Fibroblast of lung (primary cell): Measurements from ENCODE around the gene PDE4DIP.
"Not testable (repeated sequence)": the region's sequence is repeated elsewhere in the genome, so short reads cannot be mapped to it uniquely, and the experiment has no call there.

Experiments
- CTCF ChIP-seq, 2 donors: IDR thresholded peaks in 1 of 2; conservative IDR thresholded peaks in 1 of 2; 1 replicate in 1 of 2; 2 replicates in 1 of 2; pipeline ENCODE4 v1.5.1; 2011 to 2012; ENCODE audit warnings: low read length in 2 of 2, control low read depth in 1 of 2, inconsistent platforms in 1 of 2, low read depth in 1 of 2, mild to moderate bottlenecking in 1 of 2
- EZH2 ChIP-seq: IDR thresholded peaks from 2 replicates; pipeline ENCODE4 v1.5.1; 2012; ENCODE audit warnings: low read length, control low read depth, mild to moderate bottlenecking; ENCODE audit errors: missing control alignments

- not testable (repeated sequence) for TF ChIP-seq CTCF (conservative IDR thresholded peaks at IDR 0.05 in 1 of 2, IDR thresholded peaks at IDR 0.05 in 1 of 2; ENCODE audit: low read depth in 1 of 2, low read length in 2 of 2); EZH2
These were observed 124.5 kb downstream of the PDE4DIP start for GRCh38 chr1:148968682-148969081.
